ENCODE measurements around the gene RIPOR3.
"Not testable (repeated sequence)": the region's sequence is repeated elsewhere in the genome, so short reads cannot be mapped to it uniquely, and the experiment has no call there.

RIPOR3 gene

GRCh38 chr20:50649590-50649989 is 41.8 kb downstream of the RIPOR3 start:
- peaks cover 16% of the 10 kb centered on the region for H3K4me1 Mint-ChIP-seq
- TF ChIP-seq, protein P1, sequence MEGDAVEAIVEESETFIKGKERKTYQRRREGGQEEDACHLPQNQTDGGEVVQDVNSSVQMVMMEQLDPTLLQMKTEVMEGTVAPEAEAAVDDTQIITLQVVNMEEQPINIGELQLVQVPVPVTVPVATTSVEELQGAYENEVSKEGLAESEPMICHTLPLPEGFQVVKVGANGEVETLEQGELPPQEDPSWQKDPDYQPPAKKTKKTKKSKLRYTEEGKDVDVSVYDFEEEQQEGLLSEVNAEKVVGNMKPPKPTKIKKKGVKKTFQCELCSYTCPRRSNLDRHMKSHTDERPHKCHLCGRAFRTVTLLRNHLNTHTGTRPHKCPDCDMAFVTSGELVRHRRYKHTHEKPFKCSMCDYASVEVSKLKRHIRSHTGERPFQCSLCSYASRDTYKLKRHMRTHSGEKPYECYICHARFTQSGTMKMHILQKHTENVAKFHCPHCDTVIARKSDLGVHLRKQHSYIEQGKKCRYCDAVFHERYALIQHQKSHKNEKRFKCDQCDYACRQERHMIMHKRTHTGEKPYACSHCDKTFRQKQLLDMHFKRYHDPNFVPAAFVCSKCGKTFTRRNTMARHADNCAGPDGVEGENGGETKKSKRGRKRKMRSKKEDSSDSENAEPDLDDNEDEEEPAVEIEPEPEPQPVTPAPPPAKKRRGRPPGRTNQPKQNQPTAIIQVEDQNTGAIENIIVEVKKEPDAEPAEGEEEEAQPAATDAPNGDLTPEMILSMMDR (IDR thresholded peaks at IDR 0.05; ENCODE audit: unreplicated experiment in 3 of 3), result no peak
- H3K36me3 Mint-ChIP-seq (ENCODE audit: low read depth), result peaks cover 4% of the 10 kb centered on the region
- peak overlapping the region in 2 of 3 experiments; percentile 15 to 50 for H3K27ac Mint-ChIP-seq
- H3K4me3 Mint-ChIP-seq, result no peak overlapping the region
- H3K27me3 Mint-ChIP-seq (ENCODE audit: low read depth), result peaks cover 3% of the 10 kb centered on the region
- H3K9me3 Mint-ChIP-seq, result no peaks in the 10 kb centered on the region

- H3K4me3 Mint-ChIP-seq, result no peak overlapping the region
- H3K27me3 Mint-ChIP-seq (ENCODE audit: low read depth), result peaks cover 3% of the 10 kb centered on the region
- peaks cover 4% of the 10 kb centered on the region for H3K36me3 Mint-ChIP-seq (ENCODE audit: low read depth)
- no peaks in the 10 kb centered on the region for H3K9me3 Mint-ChIP-seq
- TF ChIP-seq, protein P1 (IDR thresholded peaks at IDR 0.05; ENCODE audit: unreplicated experiment in 3 of 3), result no peak
- peak overlapping the region in 2 of 3 experiments; percentile 17 to 22 for H3K27ac Mint-ChIP-seq
- peaks cover 15% of the 10 kb centered on the region for H3K4me1 Mint-ChIP-seq
Observed at GRCh38 chr20:50648651-50649050, 42.7 kb downstream of the RIPOR3 start.

GRCh38 chr20:50646483-50646996 is 44.8 kb downstream of the RIPOR3 start:
- TF ChIP-seq, protein P1 (IDR thresholded peaks at IDR 0.05; ENCODE audit: unreplicated experiment in 3 of 3), result peak in 1 of 3 experiments; percentile 31
- Mint-ChIP-seq H3K27me3 (ENCODE audit: low read depth) (peaks cover 3% of the 10 kb centered on the region), H3K4me3 (no peak overlapping the region), H3K9me3 (no peaks in the 10 kb centered on the region), H3K36me3 (ENCODE audit: low read depth) (peaks cover 4% of the 10 kb centered on the region), H3K27ac (peak overlapping the region in 1 of 3 experiments; percentile 94), H3K4me1 (peaks cover 17% of the 10 kb centered on the region)

- Mint-ChIP-seq H3K27me3 (ENCODE audit: low read depth) (peaks cover 3% of the 10 kb centered on the region), H3K4me3 (peak overlapping the region in 2 of 3 experiments; percentile 16 to 34)
Observed at GRCh38 chr20:50645253-50646068, 45.9 kb downstream of the RIPOR3 start.

GRCh38 chr20:50642288-50642803 is 49.0 kb downstream of the RIPOR3 start:
- Mint-ChIP-seq H3K36me3 (ENCODE audit: low read depth) (no peaks in the 10 kb centered on the region), H3K4me1 (peaks cover 29% of the 10 kb centered on the region), H3K27ac (peak overlapping the region; percentile 55 to 58 (median 58)), H3K9me3 (no peaks in the 10 kb centered on the region), H3K27me3 (ENCODE audit: low read depth) (no peaks in the 10 kb centered on the region), H3K4me3 (no peak overlapping the region)
- TF ChIP-seq, protein P1 (IDR thresholded peaks at IDR 0.05; ENCODE audit: unreplicated experiment in 3 of 3), result no peak

More at GRCh38 chr20:50645253-50646068, 45.9 kb downstream of the RIPOR3 start:
- Mint-ChIP-seq H3K9me3 (no peaks in the 10 kb centered on the region), H3K4me1 (peaks cover 17% of the 10 kb centered on the region), H3K27ac (peak overlapping the region; percentile 92 to 94 (median 93)), H3K36me3 (ENCODE audit: low read depth) (peaks cover 4% of the 10 kb centered on the region)
- TF ChIP-seq, protein P1 (IDR thresholded peaks at IDR 0.05; ENCODE audit: unreplicated experiment in 3 of 3), result no peak

DNA sequence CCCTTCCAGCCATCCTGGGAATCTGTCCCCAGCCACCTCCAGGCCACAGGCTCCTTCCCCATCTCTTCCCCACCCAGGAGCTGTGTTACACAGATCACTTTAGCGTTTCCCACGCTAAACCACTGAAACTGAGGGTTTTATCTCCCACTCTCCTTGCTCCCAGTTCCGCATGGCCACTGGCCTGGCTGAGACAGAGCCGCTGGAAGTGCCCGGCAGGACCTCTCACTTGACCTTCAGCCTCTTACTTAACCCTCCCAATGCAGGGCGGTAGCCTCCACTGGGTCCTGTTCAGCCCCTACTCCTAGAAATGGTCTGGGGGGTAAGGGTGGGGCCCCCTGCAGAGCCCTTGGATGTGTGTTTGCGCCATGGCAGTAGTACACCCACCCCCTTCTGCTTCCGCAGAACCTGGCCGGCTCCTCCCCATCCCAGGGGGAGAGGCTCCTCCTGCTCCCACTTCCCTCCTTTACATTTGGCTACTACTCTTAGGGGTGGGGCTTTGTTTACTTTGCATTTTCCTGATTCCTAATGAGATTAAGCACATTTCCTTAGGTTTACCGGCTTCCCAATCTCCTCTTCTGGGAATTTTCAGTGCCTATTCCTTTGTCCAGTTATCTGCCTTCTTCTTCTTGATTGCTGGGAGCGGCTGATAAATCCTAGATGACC is 49.6 kb downstream of the RIPOR3 start:
- peak overlapping the region; percentile 55 to 58 (median 58) for H3K27ac Mint-ChIP-seq
- not testable (repeated sequence) for H3K36me3 Mint-ChIP-seq (ENCODE audit: low read depth); H3K9me3 Mint-ChIP-seq; H3K4me3 Mint-ChIP-seq; H3K27me3 Mint-ChIP-seq (ENCODE audit: low read depth)
- H3K4me1 Mint-ChIP-seq, result peaks cover 35% of the 10 kb centered on the region

DNA sequence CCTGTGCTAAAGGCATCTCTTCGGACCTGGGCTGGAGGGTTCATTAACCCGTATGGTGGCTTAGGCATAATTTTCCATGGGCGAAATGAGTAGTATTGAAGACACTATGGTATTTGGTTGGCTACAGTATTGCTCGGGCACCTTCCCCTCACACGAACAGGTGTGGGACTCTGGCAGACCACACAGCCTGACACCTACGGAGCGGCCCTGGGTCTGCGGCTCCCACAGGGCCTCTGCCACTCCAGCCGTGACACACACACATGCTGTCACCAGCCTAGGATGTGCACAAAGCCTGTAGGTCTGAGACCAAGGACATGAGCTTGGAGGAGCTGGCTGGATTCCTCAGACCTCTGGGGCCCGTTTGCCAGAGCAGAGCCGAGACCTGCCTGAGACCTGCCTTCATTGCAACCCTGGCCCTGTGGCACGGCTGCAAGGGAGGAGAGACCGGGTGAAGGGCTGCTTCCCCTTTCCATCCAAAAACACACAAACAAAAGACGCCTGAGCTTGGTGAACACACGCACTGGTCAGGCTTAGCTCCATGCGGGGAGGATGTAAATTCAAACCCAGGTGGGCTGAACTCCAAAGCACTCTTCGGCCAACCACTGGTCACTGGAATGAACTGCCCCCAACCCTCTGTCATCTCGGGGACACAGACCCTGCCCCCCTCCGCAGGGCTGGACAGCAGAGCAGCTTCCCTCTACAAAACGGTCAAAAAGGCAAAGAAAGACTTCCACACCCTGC is 51.2 kb downstream of the RIPOR3 start:
- H3K4me1 Mint-ChIP-seq, result peaks cover 41% of the 10 kb centered on the region

DNA sequence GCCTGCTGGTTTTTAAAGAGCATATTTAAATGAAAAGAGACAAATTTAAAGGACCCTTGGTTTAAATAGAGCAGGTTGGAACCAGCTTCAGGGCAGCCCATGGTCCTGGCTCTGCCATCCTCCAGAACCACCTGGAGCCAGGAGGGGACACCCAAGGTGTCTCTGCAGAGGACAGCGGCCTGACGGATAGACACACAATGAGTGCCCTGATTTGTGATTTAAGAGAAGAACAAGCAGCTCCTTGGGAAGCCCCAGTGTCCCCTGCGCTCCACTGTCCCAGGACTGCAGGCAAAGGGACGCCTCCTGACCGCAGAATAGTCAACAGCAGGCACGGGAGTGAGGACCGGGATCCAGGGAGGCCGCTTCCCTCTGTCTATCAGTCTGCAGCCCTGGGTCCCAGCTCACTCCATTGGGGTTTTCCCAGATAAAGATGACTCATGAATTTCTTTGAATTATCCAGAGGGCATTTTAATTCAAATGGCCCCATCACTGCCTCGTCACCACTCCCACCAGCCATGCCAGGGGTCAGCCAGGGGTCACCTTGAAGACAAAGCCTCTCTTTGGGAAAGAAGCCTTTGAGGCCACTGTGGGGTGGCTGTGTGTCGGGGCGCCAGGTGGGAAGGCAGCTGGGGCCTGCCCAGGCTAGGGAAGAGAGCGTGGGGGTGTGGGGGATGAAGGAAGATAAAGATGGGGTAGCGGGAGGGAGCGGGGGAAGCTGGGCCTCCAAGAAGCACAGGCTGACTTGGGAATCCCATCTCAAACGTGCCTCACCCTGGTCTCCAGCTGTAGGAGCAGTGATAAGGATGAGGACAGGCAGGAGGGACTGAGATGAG is 53.1 kb downstream of the RIPOR3 start:
- Mint-ChIP-seq H3K4me1 (peaks cover 39% of the 10 kb centered on the region), H3K27ac (peak overlapping the region in 2 of 3 experiments; percentile 70 to 74)
- H3K9me3 Mint-ChIP-seq; H3K4me3 Mint-ChIP-seq; H3K36me3 Mint-ChIP-seq (ENCODE audit: low read depth); H3K27me3 Mint-ChIP-seq (ENCODE audit: low read depth): not testable (repeated sequence)

More for the DNA sequence above, 51.2 kb downstream of the RIPOR3 start:
- not testable (repeated sequence) for H3K4me3 Mint-ChIP-seq; H3K36me3 Mint-ChIP-seq (ENCODE audit: low read depth); H3K27ac Mint-ChIP-seq; H3K9me3 Mint-ChIP-seq; H3K27me3 Mint-ChIP-seq (ENCODE audit: low read depth)
